ENCODE measurements around the gene SLC19A3.

DNA sequence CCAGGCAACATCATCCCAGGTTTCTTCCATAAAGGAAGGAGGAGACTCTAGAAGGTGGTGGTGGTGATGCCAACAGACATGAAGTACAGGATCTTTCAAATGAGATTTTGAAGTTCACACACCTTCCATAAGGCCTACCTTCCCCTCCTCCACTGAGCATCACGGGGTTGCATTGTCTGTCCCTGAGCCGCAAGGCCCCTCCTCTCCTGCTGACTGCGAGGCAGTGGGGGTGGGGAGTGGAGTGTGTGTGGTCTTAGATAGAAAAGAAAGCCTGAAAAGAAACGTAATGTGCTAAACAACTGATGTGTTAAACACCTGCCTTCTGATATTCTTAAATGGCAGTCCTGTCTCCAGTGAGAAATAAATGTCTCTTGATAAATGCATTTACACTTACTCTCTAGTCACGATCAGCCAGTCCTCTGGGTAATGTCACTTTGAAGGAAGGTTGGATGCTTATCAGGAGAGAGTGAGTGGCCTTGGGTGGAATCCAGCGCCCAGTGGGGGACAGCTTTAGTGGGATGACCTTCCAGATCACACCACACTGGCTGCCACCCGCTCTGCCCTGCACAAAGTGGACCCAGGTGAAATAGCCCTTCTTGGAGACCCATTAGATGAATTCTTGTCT lies 56.7 kb downstream of the SLC19A3 start:
- TF ChIP-seq POLR2A (IDR thresholded peaks at IDR 0.05), result no peak
- TF ChIP-seq, protein P1, sequence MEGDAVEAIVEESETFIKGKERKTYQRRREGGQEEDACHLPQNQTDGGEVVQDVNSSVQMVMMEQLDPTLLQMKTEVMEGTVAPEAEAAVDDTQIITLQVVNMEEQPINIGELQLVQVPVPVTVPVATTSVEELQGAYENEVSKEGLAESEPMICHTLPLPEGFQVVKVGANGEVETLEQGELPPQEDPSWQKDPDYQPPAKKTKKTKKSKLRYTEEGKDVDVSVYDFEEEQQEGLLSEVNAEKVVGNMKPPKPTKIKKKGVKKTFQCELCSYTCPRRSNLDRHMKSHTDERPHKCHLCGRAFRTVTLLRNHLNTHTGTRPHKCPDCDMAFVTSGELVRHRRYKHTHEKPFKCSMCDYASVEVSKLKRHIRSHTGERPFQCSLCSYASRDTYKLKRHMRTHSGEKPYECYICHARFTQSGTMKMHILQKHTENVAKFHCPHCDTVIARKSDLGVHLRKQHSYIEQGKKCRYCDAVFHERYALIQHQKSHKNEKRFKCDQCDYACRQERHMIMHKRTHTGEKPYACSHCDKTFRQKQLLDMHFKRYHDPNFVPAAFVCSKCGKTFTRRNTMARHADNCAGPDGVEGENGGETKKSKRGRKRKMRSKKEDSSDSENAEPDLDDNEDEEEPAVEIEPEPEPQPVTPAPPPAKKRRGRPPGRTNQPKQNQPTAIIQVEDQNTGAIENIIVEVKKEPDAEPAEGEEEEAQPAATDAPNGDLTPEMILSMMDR (IDR thresholded peaks at IDR 0.05), result no peak
